OCI-LY3 (cell line): ENCODE measurements around the gene ANLN.
"Not testable (repeated sequence)": the region's sequence is repeated elsewhere in the genome, so short reads cannot be mapped to it uniquely, and the experiment has no call there.

ENCODE experiments used
- H2AFZ ChIP-seq: fragments of 200-600, 300-600 bp; shearing (Covaris generic); 2 replicates; pipeline ENCODE4 v1.6.0; 2014; ENCODE audit warnings: antibody characterized with exemption, low read depth, low read length
- H3K27ac ChIP-seq: fragments of 200-600, 300-600 bp; sonication (generic); 2 replicates; pipeline ENCODE4 v1.5.1; 2014; ENCODE audit warnings: mild to moderate bottlenecking, low read length, moderate library complexity, mixed read lengths
- H3K27me3 ChIP-seq: fragments of 200-600, 300-600 bp; sonication (generic); 2 replicates; pipeline ENCODE4 v1.6.1; 2014; ENCODE audit warnings: low read depth, low read length, mixed read lengths
- H3K36me3 ChIP-seq: fragments of 200-600, 300-600 bp; sonication (generic); replicated peaks from 2 replicates; pipeline ENCODE3; 2014; ENCODE audit warnings: low read depth, low read length, mixed read lengths
- H3K4me1 ChIP-seq: fragments of 300-600, 200-600 bp; sonication (generic); 2 replicates; pipeline ENCODE4 v1.6.1; 2014; ENCODE audit warnings: low read length, mixed read lengths
- H3K4me2 ChIP-seq: fragments of 200-600, 300-600 bp; sonication (generic); 2 replicates; pipeline ENCODE4 v1.6.1; 2014; ENCODE audit warnings: low read length, mixed read lengths
- H3K4me3 ChIP-seq: fragments of 300-600, 200-600 bp; sonication (generic); 2 replicates; pipeline ENCODE4 v1.5.1; 2014; ENCODE audit warnings: antibody characterized with exemption, mild to moderate bottlenecking, low read length, moderate library complexity
- H3K79me2 ChIP-seq: fragments of 300-600, 200-600 bp; shearing (Covaris generic); 2 replicates; pipeline ENCODE4 v1.6.1; 2014; ENCODE audit warnings: mild to moderate bottlenecking, low read length, mixed read lengths
- H3K9ac ChIP-seq: fragments of 300-600, 200-600 bp; shearing (Covaris generic); 2 replicates; pipeline ENCODE4 v1.6.0; 2014; ENCODE audit warnings: mild to moderate bottlenecking, low read length, moderate library complexity
- H3K9me3 ChIP-seq: fragments of 200-600, 300-600 bp; shearing (Covaris generic); 2 replicates; pipeline ENCODE4 v1.6.1; 2014; ENCODE audit warnings: low read length, mixed read lengths; ENCODE audit not compliant: insufficient read depth
- H4K20me1 ChIP-seq: fragments of 200-600, 300-600 bp; sonication (generic); 2 replicates; pipeline ENCODE4 v1.6.1; 2016; ENCODE audit warnings: low read length, mixed read lengths; ENCODE audit not compliant: insufficient read depth
- EZH2phosphoT487 ChIP-seq: fragments of 200-600 bp; shearing (Covaris generic); IDR thresholded peaks from 2 replicates; pipeline ENCODE4 v1.6.1; 2018; ENCODE audit warnings: antibody characterized with exemption, mixed run types, low read depth
- TF ChIP-seq, protein P1 (sequence below): fragments of 200-600, 300-600 bp; sonication (generic); IDR thresholded peaks from 2 replicates; pipeline ENCODE4 v1.5.1; 2014; ENCODE audit warnings: antibody characterized with exemption, low read length, low read depth

The ANLN gene

DNA sequence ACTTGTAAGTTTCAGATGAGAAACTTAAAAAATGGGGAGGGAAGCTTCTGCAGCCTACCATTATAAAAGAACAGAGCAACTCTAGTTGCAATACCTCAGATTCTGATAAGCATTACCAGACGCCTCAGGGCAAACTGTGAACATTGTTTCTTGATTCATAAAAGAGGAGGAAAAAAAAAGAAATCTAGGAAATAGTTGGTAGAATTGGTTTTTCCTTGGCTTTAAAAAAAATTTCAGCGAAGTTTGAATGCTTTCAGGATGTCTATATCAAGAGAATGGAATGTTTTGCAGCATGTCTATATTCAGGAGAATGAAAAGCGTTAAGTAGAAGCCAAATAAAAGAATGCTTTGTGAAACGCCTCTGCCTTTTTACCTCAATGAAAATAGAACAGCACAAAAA, 17.5 kb upstream of the ANLN start:
- TF ChIP-seq EZH2phosphoT487: no peak
- TF ChIP-seq, protein P1, sequence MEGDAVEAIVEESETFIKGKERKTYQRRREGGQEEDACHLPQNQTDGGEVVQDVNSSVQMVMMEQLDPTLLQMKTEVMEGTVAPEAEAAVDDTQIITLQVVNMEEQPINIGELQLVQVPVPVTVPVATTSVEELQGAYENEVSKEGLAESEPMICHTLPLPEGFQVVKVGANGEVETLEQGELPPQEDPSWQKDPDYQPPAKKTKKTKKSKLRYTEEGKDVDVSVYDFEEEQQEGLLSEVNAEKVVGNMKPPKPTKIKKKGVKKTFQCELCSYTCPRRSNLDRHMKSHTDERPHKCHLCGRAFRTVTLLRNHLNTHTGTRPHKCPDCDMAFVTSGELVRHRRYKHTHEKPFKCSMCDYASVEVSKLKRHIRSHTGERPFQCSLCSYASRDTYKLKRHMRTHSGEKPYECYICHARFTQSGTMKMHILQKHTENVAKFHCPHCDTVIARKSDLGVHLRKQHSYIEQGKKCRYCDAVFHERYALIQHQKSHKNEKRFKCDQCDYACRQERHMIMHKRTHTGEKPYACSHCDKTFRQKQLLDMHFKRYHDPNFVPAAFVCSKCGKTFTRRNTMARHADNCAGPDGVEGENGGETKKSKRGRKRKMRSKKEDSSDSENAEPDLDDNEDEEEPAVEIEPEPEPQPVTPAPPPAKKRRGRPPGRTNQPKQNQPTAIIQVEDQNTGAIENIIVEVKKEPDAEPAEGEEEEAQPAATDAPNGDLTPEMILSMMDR: no peak
- Histone ChIP-seq H3K79me2 (no peaks in the 10 kb centered on the region), H4K20me1 (no peaks in the 10 kb centered on the region), H3K36me3 (no peaks in the 10 kb centered on the region), H3K4me3 (no peak overlapping the region), H3K4me2 (no peak overlapping the region), H3K27ac (no peak overlapping the region), H3K9ac (no peak overlapping the region), H3K4me1 (peaks cover 4% of the 10 kb centered on the region; the same call in 1 of the 2 replicates), H2AFZ (no peak overlapping the region), H3K9me3 (no peaks in the 10 kb centered on the region), H3K27me3 (peaks cover 17% of the 10 kb centered on the region)

- H2AFZ ChIP-seq, H3K9me3 ChIP-seq, H3K27ac ChIP-seq, H4K20me1 ChIP-seq, H3K79me2 ChIP-seq, H3K4me1 ChIP-seq, H3K9ac ChIP-seq, H3K4me2 ChIP-seq, H3K27me3 ChIP-seq, H3K4me3 ChIP-seq, H3K36me3 ChIP-seq: not testable (repeated sequence)
Observed at GRCh38 chr7:36378555-36378954, 11.1 kb upstream of the ANLN start.

DNA sequence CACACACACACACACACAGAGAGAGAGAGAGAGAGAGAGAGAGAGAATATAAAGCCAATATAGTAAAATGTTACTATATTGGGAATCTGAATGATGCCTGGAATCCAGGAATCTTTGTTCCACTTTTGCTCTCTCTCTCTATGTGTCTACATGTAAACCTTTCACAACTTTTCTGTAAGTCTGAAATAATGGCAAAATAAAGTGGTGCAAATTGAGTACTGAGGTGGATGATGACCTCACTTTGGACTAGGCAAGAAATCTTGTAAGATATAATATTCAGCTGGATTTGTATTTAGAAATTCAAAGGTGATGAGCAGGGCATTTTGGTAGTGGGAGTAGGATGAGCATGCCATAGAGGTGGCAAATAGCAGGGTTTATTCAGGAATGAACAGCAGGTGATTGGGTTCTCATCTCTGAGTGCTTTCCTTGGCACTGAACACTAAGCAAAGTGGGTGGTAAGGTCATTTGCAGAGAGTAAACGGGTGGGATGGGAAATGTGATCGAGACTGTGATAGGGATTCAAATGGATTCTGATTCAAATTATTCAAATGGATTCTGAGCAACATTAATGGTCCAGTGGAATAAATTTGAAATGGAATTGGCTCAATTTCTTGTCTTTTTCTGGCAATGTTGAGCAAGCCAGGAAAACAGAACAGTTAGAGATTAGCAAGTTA, 9.7 kb upstream of the ANLN start:
- Histone ChIP-seq H3K27ac (no peak overlapping the region), H3K4me1 (no peaks in the 10 kb centered on the region), H2AFZ (no peak overlapping the region), H3K9ac (no peak overlapping the region), H3K36me3 (no peaks in the 10 kb centered on the region), H3K9me3 (no peaks in the 10 kb centered on the region), H4K20me1 (no peaks in the 10 kb centered on the region), H3K4me2 (no peak overlapping the region), H3K27me3 (peaks cover 3% of the 10 kb centered on the region; the same call in 1 of the 2 replicates), H3K79me2 (no peaks in the 10 kb centered on the region), H3K4me3 (no peak overlapping the region)
- TF ChIP-seq EZH2phosphoT487: no peak
- TF ChIP-seq, protein P1: no peak

DNA sequence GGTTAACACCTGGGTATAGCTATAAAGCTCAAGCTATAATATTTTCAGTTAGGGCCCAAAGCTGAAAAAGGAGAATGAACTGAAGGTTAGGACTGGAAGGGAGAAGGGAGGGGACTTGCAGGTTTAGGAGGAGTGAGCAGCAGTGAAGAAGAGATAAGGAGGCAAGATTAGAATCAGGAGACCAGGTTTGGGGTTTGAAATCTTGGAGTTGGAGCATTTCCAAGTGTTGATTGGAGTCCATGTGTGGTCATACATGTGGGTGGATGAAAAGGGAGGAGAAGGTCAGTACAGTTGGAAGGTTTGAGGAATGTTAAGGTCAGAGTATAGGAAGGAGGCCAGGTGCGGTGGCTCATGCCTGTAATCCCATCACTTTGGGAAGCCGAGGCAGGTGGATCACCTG, 8.6 kb upstream of the ANLN start:
- Histone ChIP-seq H3K27me3 (peaks cover 3% of the 10 kb centered on the region; the same call in 1 of the 2 replicates), H4K20me1 (no peaks in the 10 kb centered on the region), H3K9ac (no peak overlapping the region), H2AFZ (no peak overlapping the region), H3K79me2 (no peaks in the 10 kb centered on the region), H3K36me3 (no peaks in the 10 kb centered on the region), H3K4me3 (no peak overlapping the region), H3K27ac (no peak overlapping the region), H3K4me1 (no peaks in the 10 kb centered on the region), H3K4me2 (no peak overlapping the region), H3K9me3 (no peaks in the 10 kb centered on the region)
- TF ChIP-seq EZH2phosphoT487: no peak
- TF ChIP-seq, protein P1: no peak

GRCh38 chr7:36383284-36383683, 6.4 kb upstream of the ANLN start:
- not testable (repeated sequence) for H3K27me3 ChIP-seq, H3K79me2 ChIP-seq, H3K9me3 ChIP-seq, H3K27ac ChIP-seq, H3K36me3 ChIP-seq, H3K9ac ChIP-seq, H3K4me1 ChIP-seq, H4K20me1 ChIP-seq, H3K4me3 ChIP-seq, H3K4me2 ChIP-seq, H2AFZ ChIP-seq

GRCh38 chr7:36385646-36386045, 4.0 kb upstream of the ANLN start:
- H3K79me2 ChIP-seq: peaks cover 10% of the 10 kb centered on the region
- not testable (repeated sequence) for H3K9ac ChIP-seq, H3K27ac ChIP-seq, H3K36me3 ChIP-seq, H3K9me3 ChIP-seq, H3K4me2 ChIP-seq, H3K4me1 ChIP-seq, H3K4me3 ChIP-seq, H4K20me1 ChIP-seq, H2AFZ ChIP-seq, H3K27me3 ChIP-seq
